ENCODE measurements around the gene MRAP2.

GRCh38 chr6:84018453-84019061 lies 15.0 kb upstream of the MRAP2 start:
- TF ChIP-seq CTCF (IDR thresholded peaks at IDR 0.05) (no peak), POLR2A (IDR thresholded peaks at IDR 0.05) (no peak)
